ENCODE measurements around the gene ZBTB38.

ZBTB38 gene

DNA sequence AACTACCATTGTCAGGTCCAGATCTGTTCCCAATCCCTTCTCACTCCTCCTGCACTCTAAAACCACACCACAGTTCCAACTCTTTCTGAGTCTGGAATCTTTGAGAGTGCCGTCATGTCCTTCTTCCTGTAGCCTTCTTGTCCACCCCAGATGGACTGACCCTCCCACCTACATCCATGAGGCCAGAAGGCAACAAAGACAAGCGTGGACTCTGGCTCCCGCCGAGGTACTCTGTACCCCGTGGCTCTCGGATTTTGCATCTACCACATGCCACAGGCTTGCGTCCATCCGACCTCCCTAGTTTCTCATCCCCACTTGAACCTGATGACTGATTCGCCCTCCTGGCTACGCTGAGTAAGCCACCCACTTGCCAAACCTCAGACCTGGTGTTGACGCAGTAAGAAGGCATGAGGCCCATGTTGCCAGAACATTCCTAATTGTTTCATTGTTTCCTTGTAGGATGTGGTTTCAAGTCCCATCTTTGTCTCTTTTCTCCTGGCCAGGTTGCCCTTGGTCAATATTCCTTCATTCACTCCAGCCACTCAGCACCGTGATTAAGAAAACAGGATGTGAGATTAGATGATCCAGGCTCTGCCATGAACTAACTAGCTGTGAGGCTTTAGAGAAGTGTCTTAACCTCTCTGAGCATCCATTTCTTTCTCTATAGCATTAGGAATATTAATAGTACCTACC lies 1.1 kb upstream of the ZBTB38 start:
- DNase-seq (ENCODE audit: low read depth in 2 of 2), result peak; percentile 95 to 97

- DNase-seq (ENCODE audit: low read depth in 2 of 2), result no peak
These were observed 856 bp downstream of the ZBTB38 start for GRCh38 chr3:141368925-141369794.

- peak; percentile 73 to 78 for DNase-seq (ENCODE audit: low read depth in 2 of 2)
These were observed 1.8 kb downstream of the ZBTB38 start for GRCh38 chr3:141370065-141370533.

DNA sequence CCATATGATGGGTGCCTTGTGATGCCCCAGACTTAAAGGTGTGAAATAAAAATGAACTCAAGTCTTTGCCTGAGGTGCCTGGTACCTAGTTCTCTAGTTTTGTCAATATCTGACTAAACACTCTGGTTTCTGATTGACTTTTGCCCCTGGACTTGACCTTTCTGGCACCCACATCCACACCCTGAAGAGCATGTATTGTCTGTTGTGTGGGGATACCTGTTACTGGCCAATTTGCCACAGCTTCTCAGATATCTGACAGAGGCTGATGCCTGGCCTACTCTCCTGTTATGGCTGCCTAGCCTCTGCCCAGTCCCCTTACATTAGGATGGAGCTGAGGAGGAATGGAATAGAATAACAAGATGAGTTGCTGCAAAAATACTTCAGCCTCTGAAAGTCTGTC lies 3.6 kb downstream of the ZBTB38 start:
- DNase-seq (ENCODE audit: low read depth in 2 of 2), result no peak

DNA sequence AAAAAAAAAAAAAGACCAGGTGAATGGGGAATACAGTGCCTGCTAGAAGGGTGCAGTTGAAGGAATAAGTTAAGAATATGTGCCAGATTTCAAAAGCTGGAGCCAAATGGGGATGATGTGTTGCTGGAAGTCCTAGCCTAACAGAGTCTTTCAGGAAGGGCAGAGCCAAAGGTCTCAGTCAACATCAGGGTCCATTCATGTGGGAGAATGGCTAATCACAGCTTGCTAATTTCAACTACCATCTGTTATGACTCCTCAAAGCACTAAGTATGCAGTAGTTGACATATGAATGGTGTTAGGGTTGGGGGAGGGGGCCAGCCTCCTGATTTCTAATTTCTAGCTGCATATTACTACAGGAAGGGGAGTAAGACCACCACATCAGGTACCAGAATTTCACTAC lies 4.4 kb downstream of the ZBTB38 start:
- DNase-seq (ENCODE audit: low read depth in 2 of 2), result no peak

GRCh38 chr3:141373232-141373631 lies 4.9 kb downstream of the ZBTB38 start:
- DNase-seq (ENCODE audit: low read depth in 2 of 2), result no peak

GRCh38 chr3:141373768-141374526 lies 5.6 kb downstream of the ZBTB38 start:
- DNase-seq (ENCODE audit: low read depth in 2 of 2), result no peak

DNA sequence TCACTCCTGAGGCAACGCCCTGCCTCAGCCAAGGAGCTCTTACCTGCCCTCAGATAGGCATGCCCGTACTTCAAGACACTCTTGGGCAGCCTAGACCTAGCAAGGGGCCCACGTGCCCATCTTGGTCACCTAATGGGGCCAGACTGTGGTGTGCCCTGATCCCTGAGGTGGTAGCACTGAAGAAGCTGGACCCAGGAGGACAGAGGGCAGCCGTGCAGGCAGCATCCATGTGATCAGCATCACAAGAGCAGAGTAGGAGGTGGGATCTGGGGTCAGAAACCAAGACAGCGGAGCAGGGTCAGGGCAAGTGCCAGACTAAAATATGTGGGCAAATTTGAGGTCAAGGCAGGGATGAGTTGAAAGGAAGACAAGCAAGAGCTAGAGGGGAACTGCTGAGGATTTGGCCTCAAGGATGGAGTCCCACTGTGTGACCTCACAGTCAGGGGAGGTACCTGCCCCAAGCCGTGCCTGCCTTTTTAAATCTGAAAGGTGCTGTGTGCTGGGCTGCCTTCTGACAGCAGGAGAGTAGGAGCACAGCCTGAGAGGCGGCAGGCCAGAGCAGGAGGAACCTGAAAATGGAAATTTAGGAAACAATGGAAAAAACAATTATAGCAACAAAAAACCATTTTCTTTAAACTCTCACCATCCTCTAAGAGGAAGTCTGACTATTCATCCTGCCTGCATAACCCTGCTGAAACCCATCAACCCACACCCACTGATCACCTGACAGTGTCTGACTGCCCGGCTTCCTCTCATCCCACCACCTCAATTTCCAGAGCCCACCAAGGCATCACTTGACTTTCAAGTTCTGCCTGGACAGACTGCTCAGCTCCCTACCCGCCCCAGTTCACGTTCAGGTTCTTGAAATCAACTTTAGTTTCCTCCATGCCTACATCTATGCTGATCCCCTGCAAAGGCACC lies 7.3 kb downstream of the ZBTB38 start:
- no peak for DNase-seq (ENCODE audit: low read depth in 2 of 2)

DNA sequence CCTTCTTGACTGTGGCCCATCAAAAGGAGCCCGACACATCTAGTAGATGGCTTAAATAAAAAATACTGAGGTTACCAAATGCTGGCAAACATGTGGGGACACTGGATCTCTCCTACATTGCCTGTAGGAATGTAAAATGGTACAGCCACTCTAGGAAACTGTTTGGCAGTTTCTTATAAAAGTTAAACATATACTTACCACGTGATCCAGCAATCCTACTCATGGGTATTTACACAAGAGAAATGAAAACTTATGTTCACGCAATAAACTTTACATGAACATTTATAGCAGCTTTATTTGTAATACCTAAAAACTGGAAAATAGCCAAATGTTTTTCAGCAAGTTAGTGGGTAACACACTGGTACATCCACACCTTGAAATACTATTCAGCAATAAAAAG lies 9.1 kb downstream of the ZBTB38 start:
- DNase-seq (ENCODE audit: low read depth in 2 of 2), result no peak

- no peak for DNase-seq (ENCODE audit: low read depth in 2 of 2)
These were observed 10.3 kb downstream of the ZBTB38 start for GRCh38 chr3:141378556-141378955.

DNA sequence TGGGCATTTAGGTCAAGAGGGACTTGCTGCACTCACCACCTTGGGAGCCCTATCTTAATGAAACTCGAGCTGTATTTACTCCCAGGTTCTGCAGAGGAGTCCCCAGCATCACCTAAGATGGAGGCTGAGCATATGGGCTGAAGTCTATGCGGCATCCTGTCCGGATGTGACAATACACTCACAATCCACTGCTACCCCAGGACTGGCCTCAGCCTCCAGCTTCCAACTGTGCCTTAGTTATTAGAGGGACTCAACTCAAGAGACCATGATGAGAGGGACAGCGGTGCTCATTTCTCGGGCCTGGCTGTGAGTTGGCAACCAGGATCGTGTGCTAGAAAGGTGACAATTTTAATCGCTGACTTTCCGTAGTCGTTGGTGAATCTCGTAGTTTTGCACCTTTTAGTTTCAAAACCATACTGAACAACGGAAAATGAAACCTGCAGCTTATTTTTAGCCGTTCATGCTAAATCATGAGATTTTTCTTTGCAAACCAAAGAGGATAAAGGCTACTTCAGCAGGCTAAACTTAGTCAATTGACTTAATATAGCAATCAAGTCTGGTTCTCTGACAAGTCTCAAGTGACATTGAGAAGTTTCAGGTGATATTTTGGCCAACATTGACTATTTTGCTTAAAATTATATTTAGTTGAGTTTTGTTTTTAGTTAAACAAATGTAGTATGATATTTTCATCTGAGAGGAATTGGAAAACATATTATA lies 11.1 kb downstream of the ZBTB38 start:
- DNase-seq (ENCODE audit: low read depth in 2 of 2), result no peak

GRCh38 chr3:141380279-141380678 lies 12.0 kb downstream of the ZBTB38 start:
- no peak for DNase-seq (ENCODE audit: low read depth in 2 of 2)

DNA sequence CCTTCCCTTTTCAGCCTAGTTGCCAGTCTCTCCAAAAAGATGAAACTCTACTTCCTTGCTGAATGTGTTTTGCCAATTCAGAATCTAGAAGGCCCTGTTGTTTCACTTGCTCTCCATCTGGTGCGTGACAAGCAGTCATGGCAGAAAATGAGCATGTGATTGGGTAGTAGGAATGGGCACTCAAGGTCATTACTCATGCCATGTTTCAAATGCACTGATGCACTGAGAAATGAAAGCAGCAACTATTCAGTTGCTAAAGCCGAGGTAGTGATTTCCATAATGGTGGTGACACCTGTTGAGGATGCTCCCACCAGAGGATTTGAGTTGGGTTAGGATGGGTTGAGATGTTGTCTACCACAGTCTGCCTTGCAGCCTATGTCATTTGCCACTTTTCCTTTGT lies 12.7 kb downstream of the ZBTB38 start:
- no peak for DNase-seq (ENCODE audit: low read depth in 2 of 2)

- DNase-seq (ENCODE audit: low read depth in 2 of 2), result no peak
These were observed 14.3 kb downstream of the ZBTB38 start for GRCh38 chr3:141382571-141382970.

DNA sequence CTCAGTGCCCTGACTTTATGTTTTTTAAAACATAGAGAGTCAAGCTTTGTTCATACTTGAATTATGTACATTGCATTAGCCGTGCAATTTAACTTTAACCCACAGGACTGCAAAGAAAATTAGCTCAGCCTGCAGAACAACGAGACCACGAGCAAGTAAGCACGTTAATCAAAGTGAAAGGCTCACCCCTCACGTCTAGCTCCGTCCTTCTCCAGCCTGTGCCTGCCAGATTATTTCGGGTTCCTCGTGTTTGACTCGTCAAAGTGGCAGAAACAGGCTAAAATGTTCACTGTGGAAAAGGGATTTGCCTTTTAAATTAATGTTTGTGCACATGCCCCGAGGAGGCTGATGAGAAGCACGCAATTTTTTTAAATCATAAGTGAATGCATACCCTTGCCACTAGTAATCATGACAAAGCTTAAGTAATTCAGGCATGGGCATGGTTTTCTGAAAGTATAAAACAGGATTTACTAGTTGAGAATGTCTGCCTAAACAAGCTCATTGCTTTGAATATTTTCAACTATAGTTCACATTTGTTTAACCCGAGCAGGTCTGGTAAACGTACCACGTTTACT lies 15.3 kb downstream of the ZBTB38 start:
- DNase-seq (ENCODE audit: low read depth in 2 of 2), result no peak

DNA sequence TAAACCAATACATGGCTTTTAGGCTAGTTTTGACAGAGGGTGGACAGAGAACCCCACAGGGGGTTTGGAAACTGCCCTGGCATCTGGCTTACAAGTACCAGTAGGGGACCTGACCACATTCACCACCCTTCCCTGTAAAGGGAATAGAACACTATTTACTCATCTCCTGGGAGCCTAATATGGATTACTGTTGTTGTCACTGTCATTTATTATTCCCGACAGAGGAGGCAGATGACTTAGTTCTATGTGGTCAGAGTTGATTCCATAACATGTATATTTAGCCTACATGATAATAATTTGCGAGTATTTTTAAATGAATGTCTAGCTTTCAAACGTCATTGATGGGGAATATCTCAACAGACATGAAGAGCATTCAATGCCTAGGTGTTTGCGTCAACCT lies 15.9 kb downstream of the ZBTB38 start:
- DNase-seq (ENCODE audit: low read depth in 2 of 2), result no peak

DNA sequence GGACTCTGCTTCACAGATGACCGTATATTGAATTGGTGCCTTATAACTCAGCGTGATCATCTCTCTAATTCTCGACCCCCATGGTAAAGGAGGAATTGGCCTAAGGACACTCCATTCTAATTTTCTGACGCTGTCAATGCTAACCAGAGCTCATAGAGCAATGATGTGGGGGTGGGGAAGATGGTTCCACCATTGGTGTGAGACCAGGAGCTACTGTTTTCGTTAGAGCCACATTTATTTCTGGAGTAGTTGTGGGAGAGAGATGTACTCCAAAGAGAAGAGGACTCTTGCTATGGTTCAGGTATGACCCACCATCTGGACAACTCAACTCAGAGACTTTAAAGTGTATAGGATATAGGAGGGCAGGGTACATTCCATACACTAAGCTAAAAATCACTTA lies 16.3 kb downstream of the ZBTB38 start:
- DNase-seq (ENCODE audit: low read depth in 2 of 2), result no peak

- no peak for DNase-seq (ENCODE audit: low read depth in 2 of 2)
These were observed 17.3 kb downstream of the ZBTB38 start for GRCh38 chr3:141385406-141386125.

DNA sequence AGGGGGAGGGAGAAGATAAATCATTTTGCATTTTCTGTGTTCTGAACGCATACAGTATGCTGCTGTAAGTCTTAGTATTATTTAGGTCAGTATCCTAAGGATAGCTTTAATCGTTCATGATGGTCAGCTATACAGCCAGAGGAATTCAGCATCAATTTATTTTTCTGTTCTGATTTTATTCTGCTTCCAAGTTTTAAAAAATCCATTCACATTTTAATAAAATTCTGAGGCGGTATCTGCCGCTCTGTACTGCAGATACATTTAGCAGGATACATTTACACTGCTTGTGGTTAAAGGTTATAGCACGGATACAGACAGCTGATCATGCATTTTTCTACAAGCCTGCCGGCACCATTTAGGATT lies 17.8 kb downstream of the ZBTB38 start:
- DNase-seq (ENCODE audit: low read depth in 2 of 2), result no peak

All from fibroblast of skin of left quadriceps (primary cell).